GM23338 (cell line): ENCODE data around the gene KIF27. TPM values are rescaled to one million over a fixed set of nuclear protein-coding genes. Genes with fewer than 3 reads are reported as not detected.

Experiments
- EZH2 ChIP-seq: fragments of 200-600 bp; sonication (generic); IDR thresholded peaks from one replicate; pipeline ENCODE4 v1.8.0; 2017; ENCODE audit warnings: antibody characterized with exemption, mild to moderate bottlenecking, low read depth; ENCODE audit not compliant: unreplicated experiment
- STAT1 ChIP-seq: IDR thresholded peaks from one replicate; pipeline ENCODE4 v1.6.1; 2016; ENCODE audit warnings: antibody characterized with exemption; ENCODE audit not compliant: unreplicated experiment
- ZNF114 ChIP-seq: fragments of 250-450 bp; sonication (Bioruptor Pico); IDR thresholded peaks from 2 replicates; pipeline ENCODE4 v1.5.0; 2020; ENCODE audit warnings: mild to moderate bottlenecking, moderate library complexity
- ZNF462 ChIP-seq: fragments of 250-450 bp; sonication (Bioruptor Pico); IDR thresholded peaks from 2 replicates; pipeline ENCODE4 v1.5.0; 2020; ENCODE audit warnings: mild to moderate bottlenecking, moderate library complexity
- microRNA-seq: library from miRNA; unstranded; fragments of <30 nt; microRNA quantifications from one replicate; pipeline ENCODE4, GENCODE V29; 2017
- polyA plus RNA-seq: library from polyadenylated mRNA; unstranded; fragments of >200 nt; fragmentation: Nextera tagmentation; extraction: Ambion mirVana; gene quantifications from 2 replicates; pipeline ENCODE4 v1.2.1, GENCODE V29; 2016
- total RNA-seq: library from RNA; depleted of rRNA; stranded (reverse); fragments of >200 nt; shearing (Covaris generic); gene quantifications from 2 replicates; pipeline ENCODE4 v1.2.3, GENCODE V29; 2014; rRNA removed
- TF ChIP-seq, protein P1 (sequence below): IDR thresholded peaks from 2 replicates; pipeline ENCODE4 v1.6.1; 2016; ENCODE audit warnings: antibody characterized with exemption
- TF ChIP-seq, protein P2 (sequence below): IDR thresholded peaks from one replicate; pipeline ENCODE4 v1.6.1; 2018; ENCODE audit warnings: antibody characterized with exemption; ENCODE audit not compliant: unreplicated experiment

Gene KIF27
- total and polyA plus RNA-seq, 2 experiments from 2014 or later = 3.3 to 8.2 TPM

- TF ChIP-seq ZNF462 (CRISPR knock-in tag) = no peak
- TF ChIP-seq, protein P1, sequence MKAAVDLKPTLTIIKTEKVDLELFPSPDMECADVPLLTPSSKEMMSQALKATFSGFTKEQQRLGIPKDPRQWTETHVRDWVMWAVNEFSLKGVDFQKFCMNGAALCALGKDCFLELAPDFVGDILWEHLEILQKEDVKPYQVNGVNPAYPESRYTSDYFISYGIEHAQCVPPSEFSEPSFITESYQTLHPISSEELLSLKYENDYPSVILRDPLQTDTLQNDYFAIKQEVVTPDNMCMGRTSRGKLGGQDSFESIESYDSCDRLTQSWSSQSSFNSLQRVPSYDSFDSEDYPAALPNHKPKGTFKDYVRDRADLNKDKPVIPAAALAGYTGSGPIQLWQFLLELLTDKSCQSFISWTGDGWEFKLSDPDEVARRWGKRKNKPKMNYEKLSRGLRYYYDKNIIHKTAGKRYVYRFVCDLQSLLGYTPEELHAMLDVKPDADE = no peak
- no peak for TF ChIP-seq EZH2
- no peak for TF ChIP-seq ZNF114 (CRISPR knock-in tag)
- no peak for TF ChIP-seq STAT1
- TF ChIP-seq, protein P2, sequence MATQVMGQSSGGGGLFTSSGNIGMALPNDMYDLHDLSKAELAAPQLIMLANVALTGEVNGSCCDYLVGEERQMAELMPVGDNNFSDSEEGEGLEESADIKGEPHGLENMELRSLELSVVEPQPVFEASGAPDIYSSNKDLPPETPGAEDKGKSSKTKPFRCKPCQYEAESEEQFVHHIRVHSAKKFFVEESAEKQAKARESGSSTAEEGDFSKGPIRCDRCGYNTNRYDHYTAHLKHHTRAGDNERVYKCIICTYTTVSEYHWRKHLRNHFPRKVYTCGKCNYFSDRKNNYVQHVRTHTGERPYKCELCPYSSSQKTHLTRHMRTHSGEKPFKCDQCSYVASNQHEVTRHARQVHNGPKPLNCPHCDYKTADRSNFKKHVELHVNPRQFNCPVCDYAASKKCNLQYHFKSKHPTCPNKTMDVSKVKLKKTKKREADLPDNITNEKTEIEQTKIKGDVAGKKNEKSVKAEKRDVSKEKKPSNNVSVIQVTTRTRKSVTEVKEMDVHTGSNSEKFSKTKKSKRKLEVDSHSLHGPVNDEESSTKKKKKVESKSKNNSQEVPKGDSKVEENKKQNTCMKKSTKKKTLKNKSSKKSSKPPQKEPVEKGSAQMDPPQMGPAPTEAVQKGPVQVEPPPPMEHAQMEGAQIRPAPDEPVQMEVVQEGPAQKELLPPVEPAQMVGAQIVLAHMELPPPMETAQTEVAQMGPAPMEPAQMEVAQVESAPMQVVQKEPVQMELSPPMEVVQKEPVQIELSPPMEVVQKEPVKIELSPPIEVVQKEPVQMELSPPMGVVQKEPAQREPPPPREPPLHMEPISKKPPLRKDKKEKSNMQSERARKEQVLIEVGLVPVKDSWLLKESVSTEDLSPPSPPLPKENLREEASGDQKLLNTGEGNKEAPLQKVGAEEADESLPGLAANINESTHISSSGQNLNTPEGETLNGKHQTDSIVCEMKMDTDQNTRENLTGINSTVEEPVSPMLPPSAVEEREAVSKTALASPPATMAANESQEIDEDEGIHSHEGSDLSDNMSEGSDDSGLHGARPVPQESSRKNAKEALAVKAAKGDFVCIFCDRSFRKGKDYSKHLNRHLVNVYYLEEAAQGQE = no peak
These were observed 128.5 kb downstream of the KIF27 start (continued) for GRCh38 chr9:83792746-83793145.

Small RNAs within 50 kb of the gene (microRNA-seq; reads per million reads assigned to microRNA genes)
- 40.3 reads per million, percentile 53 among the genes with 10 or more reads in this experiment for gene MIR7-1

Other genes with a start within 250 kb of the KIF27 start
- gene UBQLN1, start 213.5 kb downstream of the KIF27 start, total RNA-seq = 155 and 168 TPM in 2 replicates
- 78.2 and 90.5 TPM in 2 replicates for gene UBQLN1, start 213.5 kb downstream of the KIF27 start, polyA plus RNA-seq
- 3.6 and 4.0 TPM in 2 replicates for gene GKAP1, start 103.7 kb downstream of the KIF27 start, total RNA-seq
- 15.4 and 16.7 TPM in 2 replicates for gene GKAP1, start 103.7 kb downstream of the KIF27 start, polyA plus RNA-seq
- 918 and 1,083 TPM in 2 replicates for gene HNRNPK, start 58.8 kb upstream of the KIF27 start, total RNA-seq
- gene HNRNPK, start 58.8 kb upstream of the KIF27 start, polyA plus RNA-seq = 403 and 417 TPM in 2 replicates
- 34.2 and 36.1 TPM in 2 replicates for gene RMI1, start 59.4 kb upstream of the KIF27 start, total RNA-seq
- gene RMI1, start 59.4 kb upstream of the KIF27 start, polyA plus RNA-seq = 14.5 and 16.9 TPM in 2 replicates